Naive thymus-derived CD4-positive, alpha-beta T cell (primary cell): ENCODE results near the gene CA5A. TPM values are rescaled to one million over a fixed set of nuclear protein-coding genes. Genes with fewer than 3 reads are reported as not detected.
"Not testable (repeated sequence)": the region's sequence is repeated elsewhere in the genome, so short reads cannot be mapped to it uniquely, and the experiment has no call there.

ENCODE experiments used
- ATAC-seq: fragments of 150-1000 bp; cut with Tn5 transposase; 2 replicates; pipeline ENCODE4 v1.10.0; 2021; ENCODE audit warnings: mild to moderate bottlenecking, moderate library complexity
- CTCF ChIA-PET: fragments of 350-600 bp; sonication (Branson Sonifier 250); formaldehyde crosslinking; loops from one replicate; lab custom pipeline; 2021; ENCODE audit warnings: antibody characterized with exemption; lab: Charles Lee
- POLR2A ChIA-PET: fragments of 350-600 bp; sonication (Branson Sonifier 250); formaldehyde crosslinking; loops from one replicate; lab custom pipeline; 2021; ENCODE audit warnings: antibody characterized with exemption, inconsistent platforms; lab: Charles Lee
- DNase-seq, 9 donors: peaks; one replicate each; pipeline versions ENCODE4 v3.0.0 to v3.0.0-alpha.2; 2020 to 2022; ENCODE audit warnings: mixed read lengths in 1 of 9
- H3K27ac ChIP-seq: one replicate; pipeline ENCODE4 v1.7.0; 2013; ENCODE audit warnings: mild to moderate bottlenecking, low read depth, low read length, moderate library complexity
- H3K27me3 ChIP-seq, 2 donors: one replicate each; pipeline ENCODE4 v1.7.0; 2013; ENCODE audit warnings: low read length in 2 of 2, mild to moderate bottlenecking in 2 of 2, moderate library complexity in 2 of 2; ENCODE audit not compliant: control insufficient read depth in 2 of 2, insufficient read depth in 2 of 2
- H3K36me3 ChIP-seq, 3 experiments: 1 replicate in 2 of 3; 2 replicates in 1 of 3; pipeline ENCODE4 v1.7.0; 2013; ENCODE audit warnings: low read length in 3 of 3, mild to moderate bottlenecking in 3 of 3, moderate library complexity in 1 of 3; ENCODE audit not compliant: insufficient read depth in 3 of 3, control insufficient read depth in 2 of 3
- H3K4me1 ChIP-seq, 2 donors: one replicate each; pipeline ENCODE4 v1.7.0; 2013; ENCODE audit warnings: low read length in 2 of 2, mild to moderate bottlenecking in 2 of 2, moderate library complexity in 1 of 2; ENCODE audit not compliant: control insufficient read depth in 2 of 2, insufficient read depth in 2 of 2
- H3K4me3 ChIP-seq: 2 replicates; pipeline ENCODE4 v1.7.0; 2013; ENCODE audit warnings: mild to moderate bottlenecking, low read length
- H3K9me3 ChIP-seq, 3 experiments: 1 replicate in 2 of 3; 2 replicates in 1 of 3; pipeline ENCODE4 v1.7.0; 2013; ENCODE audit warnings: low read length in 3 of 3; ENCODE audit not compliant: control insufficient read depth in 2 of 3
- H3K27ac Mint-ChIP-seq, 9 donors: one replicate each; pipeline ENCODE4 v1.8.0; 2020 to 2022; ENCODE audit warnings: mixed read lengths in 9 of 9, mild to moderate bottlenecking in 8 of 9, moderate library complexity in 5 of 9, inconsistent platforms in 2 of 9
- H3K27me3 Mint-ChIP-seq, 5 donors: one replicate each; pipeline ENCODE4 v1.8.0; 2021 to 2022; ENCODE audit warnings: mixed read lengths in 5 of 5, mild to moderate bottlenecking in 1 of 5
- H3K36me3 Mint-ChIP-seq, 5 donors: one replicate each; pipeline ENCODE4 v1.8.0; 2020 to 2022; ENCODE audit warnings: mixed read lengths in 5 of 5, mild to moderate bottlenecking in 3 of 5, inconsistent platforms in 1 of 5
- H3K4me1 Mint-ChIP-seq, 7 donors: one replicate each; pipeline ENCODE4 v1.8.0; 2020 to 2022; ENCODE audit warnings: mixed read lengths in 7 of 7, mild to moderate bottlenecking in 3 of 7, inconsistent platforms in 1 of 7
- H3K4me3 Mint-ChIP-seq, 10 donors: one replicate each; pipeline ENCODE4 v1.8.0; 2020 to 2022; ENCODE audit warnings: mild to moderate bottlenecking in 10 of 10, mixed read lengths in 10 of 10, moderate library complexity in 6 of 10, inconsistent platforms in 2 of 10
- H3K9me3 Mint-ChIP-seq, 11 donors: one replicate each; pipeline ENCODE4 v1.8.0; 2020 to 2022; ENCODE audit warnings: mixed read lengths in 11 of 11, mild to moderate bottlenecking in 4 of 11, inconsistent platforms in 1 of 11, moderate library complexity in 1 of 11
- intact Hi-C, 2 donors: fragments of 100-400 bp; cut with micrococcal nuclease; formaldehyde crosslinking; loops; one replicate each; pipeline ENCODE4 v1.15.1; 2023
- polyA plus RNA-seq, 2 donors: library from polyadenylated mRNA; unstranded; fragments of 300-500 nt; fragmentation: Illumina TruSeq; gene quantifications; one replicate each; pipeline ENCODE4 v1.2.3, GENCODE V29; 2021
- total RNA-seq, 6 experiments: library from RNA in 5 of 6; stranded (reverse) in 5 of 6; gene quantifications; 1 replicate in 5 of 6; 2 replicates in 1 of 6; pipeline ENCODE4 v1.2.3 and lab custom pipeline; 2021 to 2026

CA5A gene
- total RNA-seq (not detected), polyA plus RNA-seq (not detected), total RNA-seq (lab: John Stamatoyannopoulos, UW) (not detected)

GRCh38 chr16:87936375-87937230 is at the start of gene CA5A:
CA5A (minus strand) TSS chr16:87936529; CDS start chr16:87936450, 79 bp downstream.
- DNase-seq (no peak), ATAC-seq (no peak)
- H3K9me3 Mint-ChIP-seq = peaks cover 0 to 4% (median 0%) of the 10 kb centered on the region in 11 donors
- POLR2A ChIA-PET = no interaction called here
- no peaks in the 10 kb centered on the region for H3K36me3 Mint-ChIP-seq
- intact Hi-C loops = no loop called here
- Histone ChIP-seq H3K9me3 (no peaks in the 10 kb centered on the region), H3K36me3 (no peaks in the 10 kb centered on the region), H3K27ac (no peak within 1 kb of the TSS), H3K4me3 (no peak within 1 kb of the TSS), H3K27me3 (no peaks in the 10 kb centered on the region), H3K4me1 (no peaks in the 10 kb centered on the region)
- H3K4me1 Mint-ChIP-seq = peaks cover 0 to 5% (median 0%) of the 10 kb centered on the region in 7 donors
- peak within 1 kb of the TSS in 1 of 9 donors; percentile 8 for H3K27ac Mint-ChIP-seq
- H3K4me3 Mint-ChIP-seq = peak within 1 kb of the TSS in 1 of 10 donors; percentile 41
- H3K27me3 Mint-ChIP-seq = peaks cover 0 to 6% (median 0%) of the 10 kb centered on the region in 5 donors
- CTCF ChIA-PET = no interaction called here

- Mint-ChIP-seq H3K4me1 (peaks cover 12 to 42% (median 15%) of the 10 kb centered on the region in 7 donors), H3K36me3 (peaks cover 7 to 56% (median 22%) of the 10 kb centered on the region in 5 donors)
- intact Hi-C loops, POLR2A ChIA-PET, H3K27ac ChIP-seq, H3K27me3 Mint-ChIP-seq, H3K9me3 ChIP-seq, H3K4me3 Mint-ChIP-seq, CTCF ChIA-PET, H3K27me3 ChIP-seq, H3K27ac Mint-ChIP-seq, H3K4me3 ChIP-seq, ATAC-seq, DNase-seq, H3K9me3 Mint-ChIP-seq: not testable (repeated sequence)
- Histone ChIP-seq H3K36me3 (peaks cover 0 to 44% (median 0%) of the 10 kb centered on the region in 3 experiments), H3K4me1 (peaks cover 0 to 11% of the 10 kb centered on the region in 2 donors)
These were observed 49.2 kb upstream of the CA5A start for GRCh38 chr16:87985493-87985892.

DNA sequence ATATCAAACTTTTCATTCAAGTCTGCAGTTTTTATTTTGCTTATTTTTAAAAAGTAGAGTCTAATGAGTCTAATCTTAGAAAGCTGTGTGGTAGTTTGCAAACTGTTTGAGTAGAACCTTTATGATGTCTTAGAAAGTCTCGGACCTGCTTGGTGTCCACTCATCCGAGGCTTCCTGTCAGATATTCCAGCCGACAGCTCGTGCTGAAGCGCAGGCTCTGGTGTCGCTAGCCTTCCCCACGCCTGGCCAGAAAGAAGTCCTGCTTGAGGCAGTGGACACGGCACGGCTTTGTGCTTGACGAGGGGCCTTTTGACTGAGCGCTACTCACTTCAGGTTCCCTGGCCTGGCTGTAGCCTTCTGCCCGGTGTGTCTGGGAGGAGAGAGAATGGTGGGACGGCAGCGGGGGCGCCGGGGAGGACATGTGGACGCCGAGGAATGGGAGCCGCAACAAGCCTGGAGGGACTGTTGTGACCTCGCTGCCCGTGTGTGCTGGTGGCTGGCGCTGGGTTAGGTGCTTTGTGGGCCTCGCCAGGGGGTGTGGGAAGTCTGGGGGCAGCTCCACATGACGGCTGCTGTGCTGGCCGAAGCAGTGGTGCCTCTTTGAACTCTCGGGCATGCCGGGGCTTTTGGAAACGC is 48.4 kb upstream of the CA5A start:
- Mint-ChIP-seq H3K27ac (peak overlapping the region in 1 of 9 donors; percentile 78), H3K4me1 (peaks cover 14 to 49% (median 23%) of the 10 kb centered on the region in 7 donors), H3K27me3 (no peaks in the 10 kb centered on the region), H3K36me3 (peaks cover 10 to 52% (median 19%) of the 10 kb centered on the region in 5 donors), H3K4me3 (no peak overlapping the region), H3K9me3 (no peaks in the 10 kb centered on the region)
- Histone ChIP-seq H3K27me3 (no peaks in the 10 kb centered on the region), H3K4me1 (peaks cover 0 to 11% of the 10 kb centered on the region in 2 donors), H3K9me3 (no peaks in the 10 kb centered on the region), H3K27ac (no peak overlapping the region), H3K36me3 (peaks cover 0 to 44% (median 0%) of the 10 kb centered on the region in 3 experiments), H3K4me3 (no peak overlapping the region)
- ChIA-PET POLR2A (no interaction called here), CTCF (no interaction called here)
- intact Hi-C loops = no loop called here
- DNase-seq (no peak), ATAC-seq (no peak)

DNA sequence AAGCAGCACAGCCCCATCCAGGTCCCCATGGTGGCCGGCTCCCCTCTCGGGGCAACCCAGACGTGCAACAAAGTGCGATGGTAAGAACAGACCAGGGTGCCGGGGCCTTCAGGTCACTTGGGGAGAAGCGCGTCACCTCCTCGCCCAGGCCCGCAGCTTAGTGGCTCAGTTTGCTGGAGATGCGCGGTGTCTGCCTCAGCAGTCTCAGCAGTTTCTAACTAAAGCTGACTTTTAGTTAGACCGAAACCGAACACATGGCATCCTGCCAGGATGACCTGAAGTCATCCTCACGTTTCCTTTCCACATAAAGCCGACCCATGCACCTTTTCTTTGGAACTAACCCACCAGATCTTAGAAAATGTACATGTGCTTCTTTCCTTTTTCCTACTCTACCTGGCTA is 47.9 kb upstream of the CA5A start:
- H3K4me3 ChIP-seq, CTCF ChIA-PET, H3K9me3 ChIP-seq, H3K27ac Mint-ChIP-seq, ATAC-seq, H3K27ac ChIP-seq, H3K27me3 ChIP-seq, H3K4me3 Mint-ChIP-seq, H3K9me3 Mint-ChIP-seq, DNase-seq, POLR2A ChIA-PET, intact Hi-C loops, H3K27me3 Mint-ChIP-seq: not testable (repeated sequence)
- peaks cover 12 to 54% (median 27%) of the 10 kb centered on the region in 7 donors for H3K4me1 Mint-ChIP-seq
- peaks cover 0 to 15% of the 10 kb centered on the region in 2 donors for H3K4me1 ChIP-seq
- peaks cover 8 to 53% (median 18%) of the 10 kb centered on the region in 5 donors for H3K36me3 Mint-ChIP-seq
- peaks cover 0 to 45% (median 2%) of the 10 kb centered on the region in 3 experiments for H3K36me3 ChIP-seq

GRCh38 chr16:87983737-87984097 is 47.4 kb upstream of the CA5A start:
- H3K9me3 ChIP-seq, H3K9me3 Mint-ChIP-seq, H3K27me3 ChIP-seq, intact Hi-C loops, H3K27ac Mint-ChIP-seq, H3K4me3 Mint-ChIP-seq, CTCF ChIA-PET, H3K27me3 Mint-ChIP-seq, DNase-seq, POLR2A ChIA-PET, H3K27ac ChIP-seq, H3K4me3 ChIP-seq: not testable (repeated sequence)
- Mint-ChIP-seq H3K4me1 (peaks cover 10 to 59% (median 32%) of the 10 kb centered on the region in 7 donors), H3K36me3 (peaks cover 7 to 55% (median 18%) of the 10 kb centered on the region in 5 donors)
- peaks cover 0 to 44% (median 5%) of the 10 kb centered on the region in 3 experiments for H3K36me3 ChIP-seq
- H3K4me1 ChIP-seq = peaks cover 0 to 15% of the 10 kb centered on the region in 2 donors
- peak; percentile 27 for ATAC-seq

DNA sequence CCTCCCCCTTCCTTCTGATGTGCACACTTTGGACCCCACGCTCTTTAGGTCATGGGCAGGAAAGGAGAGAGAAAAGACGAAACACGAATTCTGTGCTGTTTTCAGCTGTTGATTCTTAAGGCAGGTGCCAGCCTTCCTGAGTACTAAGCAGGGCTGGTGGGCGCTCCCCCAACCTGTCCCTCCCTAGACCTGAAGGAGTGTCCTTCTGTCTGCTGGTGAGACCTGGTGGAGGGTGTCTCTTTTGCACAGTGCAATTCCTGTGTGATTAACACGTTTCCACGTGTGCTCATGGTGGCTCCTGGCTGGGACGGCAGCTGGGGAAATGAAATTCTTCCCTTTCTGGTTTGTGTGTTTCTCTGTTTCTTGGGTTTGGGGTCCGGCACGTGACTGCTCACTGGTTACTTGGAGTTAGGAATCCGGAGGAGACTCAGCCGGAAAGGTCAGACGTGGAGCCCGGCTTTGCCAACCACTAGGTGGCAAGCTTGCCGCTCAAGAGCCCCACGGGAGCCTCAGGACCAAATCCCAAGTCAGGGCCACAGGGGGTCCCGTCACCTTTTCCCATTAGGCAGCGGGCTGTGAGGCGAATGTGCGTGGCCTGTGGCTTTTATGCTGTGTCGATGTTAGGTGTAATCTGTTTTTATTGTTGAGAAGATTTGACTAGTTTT is 46.9 kb upstream of the CA5A start:
- DNase-seq, H3K27me3 ChIP-seq, H3K4me3 ChIP-seq, ATAC-seq, H3K27ac ChIP-seq, CTCF ChIA-PET, H3K9me3 ChIP-seq, H3K9me3 Mint-ChIP-seq, H3K27ac Mint-ChIP-seq, H3K27me3 Mint-ChIP-seq, intact Hi-C loops, POLR2A ChIA-PET: not testable (repeated sequence)
- peaks cover 7 to 59% (median 18%) of the 10 kb centered on the region in 5 donors for H3K36me3 Mint-ChIP-seq
- Histone ChIP-seq H3K4me1 (peaks cover 0 to 15% of the 10 kb centered on the region in 2 donors), H3K36me3 (peaks cover 0 to 44% (median 5%) of the 10 kb centered on the region in 3 experiments)
- peaks cover 10 to 61% (median 33%) of the 10 kb centered on the region in 7 donors for H3K4me1 Mint-ChIP-seq
- H3K4me3 Mint-ChIP-seq = peak overlapping the region in 1 of 10 donors; percentile 4
